Fibroblast of villous mesenchyme (primary cell): Measurements from ENCODE around the gene SPACA4. TPM values are rescaled to one million over a fixed set of nuclear protein-coding genes. Genes with fewer than 3 reads are reported as not detected.

Source experiments
- DNase-seq: peaks from one replicate; pipeline ENCODE4 v3.0.0-alpha.2; 2010; ENCODE audit warnings: low read depth
- H3K4me3 ChIP-seq: 2 replicates; pipeline ENCODE4 v1.5.1; 2011; ENCODE audit warnings: low read depth, mild to moderate bottlenecking, low read length
- total RNA-seq: library from RNA; depleted of rRNA; stranded (reverse); fragments of >200 nt; gene quantifications from 2 replicates; pipeline ENCODE4 v1.2.3, GENCODE V29; 2012
- TF ChIP-seq, protein P1 (sequence below): IDR thresholded peaks from 2 replicates; pipeline ENCODE4 v1.5.1; 2012; ENCODE audit warnings: low read depth, mild to moderate bottlenecking, low read length; ENCODE audit not compliant: insufficient read depth

Gene SPACA4
- total RNA-seq, 1 donor: not detected

DNA sequence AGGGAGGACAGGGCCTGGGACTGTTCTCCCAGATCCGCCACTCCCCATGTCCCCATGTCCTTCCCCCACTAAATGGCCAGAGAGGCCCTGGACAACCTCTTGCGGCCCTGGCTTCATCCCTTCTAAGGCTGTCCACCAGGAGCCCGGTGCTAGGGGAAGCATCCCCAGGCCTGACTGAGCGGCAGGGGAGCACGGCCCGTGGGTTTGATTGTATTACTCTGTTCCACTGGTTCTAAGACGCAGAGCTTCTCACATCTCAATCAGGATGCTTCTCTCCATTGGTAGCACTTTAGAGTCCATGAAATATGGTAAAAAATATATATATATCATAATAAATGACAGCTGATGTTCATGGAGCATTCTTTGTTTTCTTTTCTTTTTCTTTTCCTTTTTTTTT lies 815 bp downstream of the SPACA4 start:
- DNase-seq: no peak
- TF ChIP-seq, protein P1, sequence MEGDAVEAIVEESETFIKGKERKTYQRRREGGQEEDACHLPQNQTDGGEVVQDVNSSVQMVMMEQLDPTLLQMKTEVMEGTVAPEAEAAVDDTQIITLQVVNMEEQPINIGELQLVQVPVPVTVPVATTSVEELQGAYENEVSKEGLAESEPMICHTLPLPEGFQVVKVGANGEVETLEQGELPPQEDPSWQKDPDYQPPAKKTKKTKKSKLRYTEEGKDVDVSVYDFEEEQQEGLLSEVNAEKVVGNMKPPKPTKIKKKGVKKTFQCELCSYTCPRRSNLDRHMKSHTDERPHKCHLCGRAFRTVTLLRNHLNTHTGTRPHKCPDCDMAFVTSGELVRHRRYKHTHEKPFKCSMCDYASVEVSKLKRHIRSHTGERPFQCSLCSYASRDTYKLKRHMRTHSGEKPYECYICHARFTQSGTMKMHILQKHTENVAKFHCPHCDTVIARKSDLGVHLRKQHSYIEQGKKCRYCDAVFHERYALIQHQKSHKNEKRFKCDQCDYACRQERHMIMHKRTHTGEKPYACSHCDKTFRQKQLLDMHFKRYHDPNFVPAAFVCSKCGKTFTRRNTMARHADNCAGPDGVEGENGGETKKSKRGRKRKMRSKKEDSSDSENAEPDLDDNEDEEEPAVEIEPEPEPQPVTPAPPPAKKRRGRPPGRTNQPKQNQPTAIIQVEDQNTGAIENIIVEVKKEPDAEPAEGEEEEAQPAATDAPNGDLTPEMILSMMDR: no peak
- no peak overlapping the region for H3K4me3 ChIP-seq

DNA sequence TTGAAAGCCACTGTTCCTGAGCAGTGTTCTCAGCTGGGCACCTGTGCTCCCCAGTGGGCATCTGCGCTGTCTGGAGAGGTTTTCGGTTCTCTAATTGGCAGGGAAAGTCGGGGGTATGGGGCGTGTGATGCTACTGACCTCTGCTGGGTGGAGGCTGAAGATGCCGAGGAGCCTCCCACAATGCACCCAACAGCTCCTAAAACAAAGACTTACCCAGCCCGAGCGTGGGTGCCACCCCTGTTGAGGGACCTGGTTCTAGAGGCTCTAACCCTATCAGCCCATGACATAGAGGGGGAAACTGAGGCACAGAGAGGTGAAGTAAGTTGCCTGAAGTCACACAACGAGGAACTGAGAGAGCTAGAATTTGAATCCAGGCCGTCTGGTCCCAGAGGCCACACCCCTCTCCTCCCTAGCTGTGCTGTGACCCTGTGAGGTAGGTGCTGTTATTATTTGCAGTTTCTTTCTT lies 2.3 kb downstream of the SPACA4 start:
- TF ChIP-seq, protein P1: peak; percentile 62
- DNase-seq: peak; percentile 38
- H3K4me3 ChIP-seq: no peak overlapping the region

DNA sequence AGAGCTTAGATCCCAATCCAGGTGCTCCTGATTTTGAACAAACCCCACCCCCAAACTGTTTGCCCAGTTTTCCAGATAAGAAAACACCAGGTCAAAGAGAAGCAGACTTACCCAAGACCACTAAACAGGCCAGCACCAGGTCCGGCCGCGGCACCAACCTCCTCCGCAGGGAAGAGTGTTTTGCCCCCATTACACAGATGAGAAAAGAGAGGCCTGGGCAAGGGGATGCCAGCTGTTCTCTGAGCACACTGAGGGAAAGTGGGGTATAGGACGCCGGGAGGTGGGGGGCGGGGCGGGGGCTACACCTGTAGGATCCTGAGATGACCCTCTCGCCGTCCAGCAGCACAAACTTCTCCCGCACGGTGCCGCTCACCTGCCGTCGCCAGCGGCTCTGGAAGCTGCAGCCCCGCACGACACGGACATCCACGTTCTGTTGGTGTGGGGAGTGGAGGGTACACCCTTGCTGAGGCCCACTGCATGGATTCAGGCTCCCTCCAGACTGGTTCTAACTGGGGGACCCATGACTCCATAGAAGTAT lies 3.1 kb downstream of the SPACA4 start:
- no peak overlapping the region for H3K4me3 ChIP-seq
- no peak for DNase-seq
- TF ChIP-seq, protein P1: no peak

DNA sequence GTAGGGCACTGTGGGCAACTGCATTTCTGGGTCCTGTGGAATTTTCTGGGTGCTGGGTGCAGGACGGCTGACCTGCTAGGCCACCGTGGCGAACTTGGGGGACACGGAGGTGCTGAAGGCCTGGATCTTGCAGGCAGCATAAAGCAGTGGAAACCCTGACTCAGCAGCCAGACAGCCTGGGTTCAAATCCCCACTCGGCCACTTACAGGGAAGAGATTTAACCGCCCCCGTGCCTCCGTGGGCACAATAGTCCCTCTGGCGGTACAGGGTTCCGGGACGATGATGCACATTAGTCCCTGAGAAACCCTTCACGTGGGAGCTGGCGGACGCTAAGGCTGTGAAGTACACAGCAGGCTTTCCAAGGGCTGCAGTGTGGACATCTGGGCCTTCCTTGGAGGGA lies 5.3 kb downstream of the SPACA4 start:
- no peak for DNase-seq
- no peak overlapping the region for H3K4me3 ChIP-seq
- TF ChIP-seq, protein P1: no peak

DNA sequence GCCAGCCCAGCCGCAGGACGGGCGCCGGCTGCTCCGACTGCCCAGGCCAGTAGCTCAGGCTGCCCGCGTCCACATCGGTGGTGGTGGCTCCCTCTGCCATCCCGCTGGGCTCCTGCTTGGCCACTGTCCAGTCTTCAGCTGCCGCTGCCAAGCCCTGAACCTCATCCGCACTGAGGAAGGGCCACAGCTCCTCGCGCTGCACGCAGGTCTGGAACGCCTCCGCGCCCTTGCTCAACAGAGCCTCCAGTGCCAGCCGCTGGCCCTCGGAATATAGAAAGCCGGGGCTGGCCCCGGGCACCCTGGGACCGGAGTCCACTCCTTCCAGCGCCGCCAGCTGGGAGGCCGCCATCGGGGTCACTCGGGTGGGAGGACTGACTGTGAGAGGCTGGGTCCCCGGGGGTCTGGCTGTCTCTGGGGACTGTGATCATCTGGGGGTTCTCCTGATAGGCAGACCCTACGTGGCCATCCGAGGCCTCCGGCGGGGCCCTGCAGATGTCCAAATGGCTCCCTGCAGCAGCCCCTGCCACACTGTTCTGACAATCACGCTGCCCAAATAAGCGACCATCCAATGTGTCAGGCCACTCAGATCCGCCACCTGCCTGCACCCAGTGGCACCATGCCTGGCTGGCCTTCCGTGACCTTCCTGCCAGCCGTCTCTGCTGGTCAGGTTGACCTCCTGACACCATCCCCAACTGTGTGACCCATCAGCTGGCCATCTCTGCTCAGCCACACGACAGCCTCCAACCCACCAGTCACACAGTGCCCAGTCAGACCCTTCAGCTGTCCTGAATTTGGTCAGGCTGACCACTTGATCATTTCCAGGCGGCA lies 6.7 kb downstream of the SPACA4 start:
- no peak overlapping the region for H3K4me3 ChIP-seq
- DNase-seq: no peak
- TF ChIP-seq, protein P1: no peak

DNA sequence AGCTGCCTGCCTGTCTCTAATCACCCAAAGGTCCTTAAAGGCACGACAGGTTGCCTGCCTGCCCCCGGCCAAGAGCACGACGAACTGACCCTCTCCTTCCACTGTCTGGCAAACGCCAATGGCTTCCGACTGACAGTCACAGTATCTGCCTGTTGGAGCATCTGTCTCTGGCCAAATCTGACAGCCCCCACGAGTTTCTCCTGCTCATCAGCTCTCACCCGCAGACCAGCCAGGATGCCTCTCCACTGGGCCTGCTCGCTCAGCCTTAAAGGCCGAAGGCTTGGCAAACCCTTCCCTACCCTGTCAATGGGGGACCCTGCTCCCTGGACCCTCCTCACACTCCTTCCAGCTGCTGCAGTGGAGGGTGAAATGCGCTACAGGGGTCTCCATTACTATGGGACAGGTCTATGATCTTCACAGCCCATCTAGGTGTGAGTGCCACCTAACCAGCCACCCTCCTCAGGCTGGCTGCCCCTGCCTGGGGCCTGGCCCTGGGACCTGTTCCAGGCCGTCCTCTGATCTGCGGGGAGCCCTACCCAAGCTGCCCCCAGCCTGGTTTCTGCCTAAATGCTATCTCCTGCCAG lies 7.4 kb downstream of the SPACA4 start:
- no peak overlapping the region for H3K4me3 ChIP-seq
- DNase-seq: no peak
- TF ChIP-seq, protein P1: no peak
